Measurements from ENCODE around the gene TBC1D32. TPM values are rescaled to one million over a fixed set of nuclear protein-coding genes. Genes with fewer than 3 reads are reported as not detected.

TBC1D32 gene
- polyA plus RNA-seq, 1 of the 3 experiments (the other 2 are of a cell fraction) = 2.3 TPM

DNA sequence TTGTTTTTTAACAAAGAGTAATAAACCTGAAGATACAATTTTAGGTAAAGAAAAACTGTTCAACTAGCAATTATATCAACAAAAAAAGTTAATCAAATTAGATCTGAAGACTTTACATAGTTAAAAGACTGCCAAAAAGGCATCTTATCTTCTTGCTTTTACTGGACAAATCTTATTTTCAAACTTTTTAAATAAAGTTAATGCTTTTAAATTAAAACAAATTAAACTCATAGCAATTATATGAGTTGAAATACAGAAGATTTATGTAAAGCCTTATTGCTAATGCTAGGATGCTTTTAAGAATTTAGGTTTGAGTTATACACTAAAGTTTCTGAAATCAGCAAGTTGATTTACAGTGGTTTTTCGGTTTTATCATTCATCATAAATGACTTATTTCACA, 227.3 kb downstream of the TBC1D32 start:
- Histone ChIP-seq H3K27me3 (ENCODE audit: insufficient read depth) (no peaks in the 10 kb centered on the region), H3K9ac (no peak overlapping the region), H3K9me2 (no peaks in the 10 kb centered on the region), H3K4me2 (no peak overlapping the region), H3F3A (replicated peaks; ENCODE audit: insufficient read depth) (no peaks in the 10 kb centered on the region), H3K4me1 (ENCODE audit: control insufficient read depth in 1 of 2, insufficient read depth in 2 of 2, low read depth in 1 of 2, low read length in 1 of 2) (no peaks in the 10 kb centered on the region), H2AFZ (ENCODE audit: low read depth) (no peak overlapping the region), H3K79me2 (ENCODE audit: insufficient read depth) (no peaks in the 10 kb centered on the region; the same call in 1 of the 2 replicates), H4K20me1 (ENCODE audit: insufficient read depth) (no peaks in the 10 kb centered on the region), H3K9me3 (no peaks in the 10 kb centered on the region), H3K36me3 (replicated peaks in 1 of 2; ENCODE audit: control insufficient read depth in 1 of 2, insufficient read depth in 2 of 2, low read length in 1 of 2) (no peaks in the 10 kb centered on the region), H3K4me3 (ENCODE audit: low read depth in 2 of 2, low read length in 1 of 2) (no peak overlapping the region), H3K27ac (ENCODE audit: low read depth in 2 of 2, low read length in 1 of 2) (no peak overlapping the region)
- no peak for DNase-seq
- ChIA-PET POLR2A (no interaction called here), CTCF (no interaction called here)
- WGBS (ENCODE audit: low lambda C conversion rate) = 76% methylated on average over 1 of the region's 1 CpG
- no peak for TF ChIP-seq NFIC (IDR thresholded peaks at IDR 0.05; ENCODE audit: borderline replicate concordance)
- TF ChIP-seq SMC3 (IDR thresholded peaks at IDR 0.05; ENCODE audit: low read depth, low read length) = no peak
- TF ChIP-seq FOXM1 (IDR thresholded peaks at IDR 0.05; ENCODE audit: low read depth) = no peak

DNA sequence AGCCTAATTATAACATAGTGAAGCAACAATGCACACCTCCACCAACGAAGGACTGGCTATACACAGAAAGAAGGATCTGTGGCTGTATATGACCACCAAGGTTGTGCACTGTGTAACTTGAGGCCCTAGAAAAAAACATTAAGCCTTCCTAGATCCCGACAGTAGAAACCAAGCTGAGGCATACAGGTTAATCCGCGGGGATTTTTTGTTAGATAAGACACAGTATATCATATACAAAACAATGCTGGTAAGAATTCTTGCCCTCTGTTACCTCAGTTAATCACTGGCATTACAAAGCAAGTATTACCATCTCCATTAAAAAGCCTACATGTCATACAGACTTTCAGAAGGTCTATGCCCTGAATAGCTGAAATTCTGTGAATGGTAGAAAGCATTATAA, 228.8 kb downstream of the TBC1D32 start:
- H3K9ac ChIP-seq = no peak overlapping the region
- H3K27ac ChIP-seq (ENCODE audit: low read depth in 2 of 2, low read length in 1 of 2) = no peak overlapping the region
- no peak overlapping the region for H2AFZ ChIP-seq (ENCODE audit: low read depth)
- no peaks in the 10 kb centered on the region for H3K4me1 ChIP-seq (ENCODE audit: control insufficient read depth in 1 of 2, insufficient read depth in 2 of 2, low read depth in 1 of 2, low read length in 1 of 2)
- DNase-seq = no peak
- no peaks in the 10 kb centered on the region for H3K9me2 ChIP-seq
- no peak overlapping the region for H3K4me3 ChIP-seq (ENCODE audit: low read depth in 2 of 2, low read length in 1 of 2)
- no peaks in the 10 kb centered on the region for H3K27me3 ChIP-seq (ENCODE audit: insufficient read depth)
- no peak overlapping the region for H3K4me2 ChIP-seq
- no peaks in the 10 kb centered on the region for H3K36me3 ChIP-seq (replicated peaks in 1 of 2; ENCODE audit: control insufficient read depth in 1 of 2, insufficient read depth in 2 of 2, low read length in 1 of 2)
- ChIA-PET CTCF (no interaction called here), POLR2A (no interaction called here)
- no peak for TF ChIP-seq EZH2phosphoT487 (IDR thresholded peaks at IDR 0.05; ENCODE audit: borderline replicate concordance, low read depth)
- TF ChIP-seq TAF1 (IDR thresholded peaks at IDR 0.05; ENCODE audit: borderline replicate concordance, low read depth, low read length) = no peak
- no peak for TF ChIP-seq FOXM1 (IDR thresholded peaks at IDR 0.05; ENCODE audit: low read depth)
- TF ChIP-seq, protein P1, sequence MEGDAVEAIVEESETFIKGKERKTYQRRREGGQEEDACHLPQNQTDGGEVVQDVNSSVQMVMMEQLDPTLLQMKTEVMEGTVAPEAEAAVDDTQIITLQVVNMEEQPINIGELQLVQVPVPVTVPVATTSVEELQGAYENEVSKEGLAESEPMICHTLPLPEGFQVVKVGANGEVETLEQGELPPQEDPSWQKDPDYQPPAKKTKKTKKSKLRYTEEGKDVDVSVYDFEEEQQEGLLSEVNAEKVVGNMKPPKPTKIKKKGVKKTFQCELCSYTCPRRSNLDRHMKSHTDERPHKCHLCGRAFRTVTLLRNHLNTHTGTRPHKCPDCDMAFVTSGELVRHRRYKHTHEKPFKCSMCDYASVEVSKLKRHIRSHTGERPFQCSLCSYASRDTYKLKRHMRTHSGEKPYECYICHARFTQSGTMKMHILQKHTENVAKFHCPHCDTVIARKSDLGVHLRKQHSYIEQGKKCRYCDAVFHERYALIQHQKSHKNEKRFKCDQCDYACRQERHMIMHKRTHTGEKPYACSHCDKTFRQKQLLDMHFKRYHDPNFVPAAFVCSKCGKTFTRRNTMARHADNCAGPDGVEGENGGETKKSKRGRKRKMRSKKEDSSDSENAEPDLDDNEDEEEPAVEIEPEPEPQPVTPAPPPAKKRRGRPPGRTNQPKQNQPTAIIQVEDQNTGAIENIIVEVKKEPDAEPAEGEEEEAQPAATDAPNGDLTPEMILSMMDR (IDR thresholded peaks at IDR 0.05) = no peak
- TF ChIP-seq, protein P2, sequence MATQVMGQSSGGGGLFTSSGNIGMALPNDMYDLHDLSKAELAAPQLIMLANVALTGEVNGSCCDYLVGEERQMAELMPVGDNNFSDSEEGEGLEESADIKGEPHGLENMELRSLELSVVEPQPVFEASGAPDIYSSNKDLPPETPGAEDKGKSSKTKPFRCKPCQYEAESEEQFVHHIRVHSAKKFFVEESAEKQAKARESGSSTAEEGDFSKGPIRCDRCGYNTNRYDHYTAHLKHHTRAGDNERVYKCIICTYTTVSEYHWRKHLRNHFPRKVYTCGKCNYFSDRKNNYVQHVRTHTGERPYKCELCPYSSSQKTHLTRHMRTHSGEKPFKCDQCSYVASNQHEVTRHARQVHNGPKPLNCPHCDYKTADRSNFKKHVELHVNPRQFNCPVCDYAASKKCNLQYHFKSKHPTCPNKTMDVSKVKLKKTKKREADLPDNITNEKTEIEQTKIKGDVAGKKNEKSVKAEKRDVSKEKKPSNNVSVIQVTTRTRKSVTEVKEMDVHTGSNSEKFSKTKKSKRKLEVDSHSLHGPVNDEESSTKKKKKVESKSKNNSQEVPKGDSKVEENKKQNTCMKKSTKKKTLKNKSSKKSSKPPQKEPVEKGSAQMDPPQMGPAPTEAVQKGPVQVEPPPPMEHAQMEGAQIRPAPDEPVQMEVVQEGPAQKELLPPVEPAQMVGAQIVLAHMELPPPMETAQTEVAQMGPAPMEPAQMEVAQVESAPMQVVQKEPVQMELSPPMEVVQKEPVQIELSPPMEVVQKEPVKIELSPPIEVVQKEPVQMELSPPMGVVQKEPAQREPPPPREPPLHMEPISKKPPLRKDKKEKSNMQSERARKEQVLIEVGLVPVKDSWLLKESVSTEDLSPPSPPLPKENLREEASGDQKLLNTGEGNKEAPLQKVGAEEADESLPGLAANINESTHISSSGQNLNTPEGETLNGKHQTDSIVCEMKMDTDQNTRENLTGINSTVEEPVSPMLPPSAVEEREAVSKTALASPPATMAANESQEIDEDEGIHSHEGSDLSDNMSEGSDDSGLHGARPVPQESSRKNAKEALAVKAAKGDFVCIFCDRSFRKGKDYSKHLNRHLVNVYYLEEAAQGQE (IDR thresholded peaks at IDR 0.05; ENCODE audit: low read depth, low read length) = no peak
- TF ChIP-seq YY1 (IDR thresholded peaks at IDR 0.05; ENCODE audit: low read depth) = no peak
- no peak for TF ChIP-seq SIN3A (IDR thresholded peaks at IDR 0.05; ENCODE audit: borderline replicate concordance, low read depth, low read length)
- TF ChIP-seq RCOR1 (IDR thresholded peaks at IDR 0.05; ENCODE audit: low read length) = no peak
- TF ChIP-seq JUND (IDR thresholded peaks at IDR 0.05) = no peak
- no peak for TF ChIP-seq ELF1 (IDR thresholded peaks at IDR 0.05)
- no peak for TF ChIP-seq EP300 (IDR thresholded peaks at IDR 0.05; ENCODE audit: borderline replicate concordance in 1 of 2, low read depth in 1 of 2, low read length in 1 of 2)
- no peaks in the 10 kb centered on the region; the same call in 1 of the 2 replicates for H3K79me2 ChIP-seq (ENCODE audit: insufficient read depth)
- no peaks in the 10 kb centered on the region for H4K20me1 ChIP-seq (ENCODE audit: insufficient read depth)
- 80% methylated on average over 4 of the region's 4 CpGs for WGBS (ENCODE audit: low lambda C conversion rate)
- H3F3A ChIP-seq (replicated peaks; ENCODE audit: insufficient read depth) = no peaks in the 10 kb centered on the region
- no peaks in the 10 kb centered on the region for H3K9me3 ChIP-seq
